Fibroblast of lung (primary cell): ENCODE results near the gene RAD18.

Experiments
- EZH2 ChIP-seq: IDR thresholded peaks from 2 replicates; pipeline ENCODE4 v1.5.1; 2012; ENCODE audit warnings: low read length, control low read depth, mild to moderate bottlenecking; ENCODE audit errors: missing control alignments
- TF ChIP-seq, protein P1 (sequence below), 2 donors: IDR thresholded peaks in 1 of 2; conservative IDR thresholded peaks in 1 of 2; 1 replicate in 1 of 2; 2 replicates in 1 of 2; pipeline ENCODE4 v1.5.1; 2011 to 2012; ENCODE audit warnings: low read length in 2 of 2, control low read depth in 1 of 2, inconsistent platforms in 1 of 2, low read depth in 1 of 2, mild to moderate bottlenecking in 1 of 2

DNA sequence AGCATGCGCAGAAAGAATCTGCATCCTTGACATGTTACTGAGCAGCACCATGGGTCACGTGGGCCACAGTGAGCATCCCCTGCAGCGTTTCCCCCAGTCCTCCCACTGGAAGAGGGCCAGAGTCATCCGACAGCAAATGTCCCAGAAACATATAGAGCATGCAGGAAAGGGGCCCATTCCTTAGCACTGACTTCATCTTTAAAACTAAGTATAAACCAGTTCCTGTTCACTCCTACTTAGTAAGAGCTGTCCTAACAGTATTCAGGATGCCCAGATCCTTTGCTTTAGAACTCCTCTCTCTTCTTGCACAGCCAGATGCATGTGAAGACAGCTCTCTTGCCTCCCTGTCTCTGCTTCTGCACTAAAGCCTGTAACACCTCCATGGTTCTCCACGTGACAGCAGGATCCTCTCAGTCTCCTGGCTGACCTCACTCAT lies 114.6 kb downstream of the RAD18 start:
- TF ChIP-seq EZH2: no peak
- TF ChIP-seq, protein P1, sequence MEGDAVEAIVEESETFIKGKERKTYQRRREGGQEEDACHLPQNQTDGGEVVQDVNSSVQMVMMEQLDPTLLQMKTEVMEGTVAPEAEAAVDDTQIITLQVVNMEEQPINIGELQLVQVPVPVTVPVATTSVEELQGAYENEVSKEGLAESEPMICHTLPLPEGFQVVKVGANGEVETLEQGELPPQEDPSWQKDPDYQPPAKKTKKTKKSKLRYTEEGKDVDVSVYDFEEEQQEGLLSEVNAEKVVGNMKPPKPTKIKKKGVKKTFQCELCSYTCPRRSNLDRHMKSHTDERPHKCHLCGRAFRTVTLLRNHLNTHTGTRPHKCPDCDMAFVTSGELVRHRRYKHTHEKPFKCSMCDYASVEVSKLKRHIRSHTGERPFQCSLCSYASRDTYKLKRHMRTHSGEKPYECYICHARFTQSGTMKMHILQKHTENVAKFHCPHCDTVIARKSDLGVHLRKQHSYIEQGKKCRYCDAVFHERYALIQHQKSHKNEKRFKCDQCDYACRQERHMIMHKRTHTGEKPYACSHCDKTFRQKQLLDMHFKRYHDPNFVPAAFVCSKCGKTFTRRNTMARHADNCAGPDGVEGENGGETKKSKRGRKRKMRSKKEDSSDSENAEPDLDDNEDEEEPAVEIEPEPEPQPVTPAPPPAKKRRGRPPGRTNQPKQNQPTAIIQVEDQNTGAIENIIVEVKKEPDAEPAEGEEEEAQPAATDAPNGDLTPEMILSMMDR (conservative IDR thresholded peaks at IDR 0.05 in 1 of 2, IDR thresholded peaks at IDR 0.05 in 1 of 2; ENCODE audit: low read depth in 1 of 2, low read length in 2 of 2): no peak
